ENCODE results near the gene PLXNA1.

PLXNA1 gene

DNA sequence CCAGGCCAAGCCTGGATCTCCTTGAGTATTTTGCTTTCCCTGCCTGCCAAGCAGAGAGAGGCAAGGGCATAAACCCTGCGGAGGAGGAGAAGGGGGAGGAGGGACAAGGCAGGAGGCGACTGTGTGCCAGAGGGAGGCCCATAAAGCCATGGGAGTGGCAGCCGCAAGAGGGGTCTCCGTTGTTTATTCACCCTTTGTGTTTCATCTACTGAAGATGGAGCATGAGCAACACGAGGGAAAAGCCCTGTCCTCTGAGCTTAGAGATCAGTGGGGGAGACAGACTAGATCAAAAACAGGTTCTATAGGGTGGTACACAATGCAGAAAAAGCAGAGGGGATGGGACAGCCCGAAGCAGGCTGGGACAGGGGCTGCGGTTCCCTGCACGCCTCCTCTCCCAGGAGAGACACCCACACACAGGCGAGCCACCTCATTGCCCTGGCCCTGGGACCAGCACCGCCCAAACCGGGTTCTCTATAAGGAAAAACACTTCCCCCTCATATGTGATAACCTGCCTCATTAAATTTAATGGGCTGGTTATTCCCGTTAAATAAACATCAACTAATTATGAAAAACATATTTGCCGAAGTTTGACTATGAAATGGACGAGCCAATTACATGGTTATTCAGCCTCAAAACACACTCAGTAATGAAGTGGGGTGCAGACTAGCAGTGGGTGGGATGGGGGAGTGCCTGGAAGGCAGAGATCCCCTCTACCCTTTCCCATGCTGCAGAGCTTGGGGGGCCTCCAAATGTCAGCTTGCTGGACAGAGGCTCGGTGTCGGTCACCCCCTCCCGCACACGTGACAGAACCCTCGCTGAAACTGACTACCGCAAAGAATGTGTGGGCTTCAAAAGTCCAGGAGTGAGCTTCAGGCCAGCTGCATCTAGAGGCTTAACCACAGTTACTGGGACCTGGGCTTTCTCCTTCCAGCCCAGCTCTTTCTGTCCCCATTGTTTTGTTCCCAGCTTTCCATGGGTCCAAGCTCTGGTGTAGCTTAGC is 14.2 kb upstream of the PLXNA1 start:
- DNase-seq, result peak; percentile 10

DNA sequence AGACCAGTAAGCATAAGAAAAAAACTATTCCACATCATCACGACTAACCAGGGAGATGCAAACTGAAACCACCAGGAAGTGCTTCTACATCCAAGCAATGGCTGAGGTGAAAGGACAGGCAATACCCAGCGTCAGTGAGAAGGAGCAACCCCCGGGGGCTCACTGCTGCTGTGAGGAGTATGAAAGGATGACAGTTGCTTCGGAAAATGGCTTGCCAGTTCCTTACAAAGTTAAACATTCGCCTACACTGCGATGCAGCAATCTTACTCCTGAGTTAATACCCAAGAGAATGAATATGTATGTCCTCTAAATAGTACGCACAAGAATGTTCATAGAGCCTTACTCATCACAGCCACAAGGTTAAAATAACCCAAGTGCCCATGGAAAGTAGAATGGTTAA is 13.3 kb upstream of the PLXNA1 start:
- no peak for DNase-seq

DNA sequence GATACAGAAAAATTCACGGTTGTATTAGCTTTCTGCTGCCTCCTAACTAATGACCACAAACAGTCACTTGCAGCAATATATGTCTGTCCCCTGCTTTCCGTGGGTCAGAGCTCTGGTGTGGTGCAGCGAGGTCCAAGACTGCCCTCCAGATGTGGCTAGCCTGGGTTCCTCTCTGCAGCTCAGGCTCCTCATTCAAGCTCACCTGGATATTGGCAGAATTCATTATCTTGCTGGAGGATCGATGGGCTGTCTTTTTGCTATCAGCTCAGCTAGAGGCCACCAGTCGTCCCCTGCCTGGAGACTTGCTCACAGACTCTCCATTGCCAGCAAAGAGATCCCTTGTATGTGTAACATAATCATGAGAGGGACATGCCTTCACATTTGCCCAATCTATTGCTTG is 12.8 kb upstream of the PLXNA1 start:
- no peak for DNase-seq

DNA sequence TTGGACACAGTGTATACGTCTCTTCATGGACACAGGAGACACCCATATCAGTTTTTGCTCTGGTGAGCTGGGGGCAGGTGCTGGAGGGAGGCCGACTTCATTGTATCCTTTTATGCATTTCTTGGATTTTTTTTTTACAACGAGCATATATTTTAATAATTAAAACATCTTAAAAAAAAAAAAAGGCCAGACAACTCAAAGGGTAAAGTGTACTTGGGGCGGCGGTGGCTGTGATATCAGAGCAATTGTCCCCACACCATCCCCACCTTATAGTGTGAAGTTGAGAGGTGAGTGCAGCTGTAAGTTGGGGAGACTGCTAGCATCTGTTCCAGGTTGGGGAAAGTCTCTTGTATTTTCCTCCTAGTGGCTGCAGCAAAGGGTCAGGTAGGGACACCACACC is 12.0 kb upstream of the PLXNA1 start:
- no peak for DNase-seq

DNA sequence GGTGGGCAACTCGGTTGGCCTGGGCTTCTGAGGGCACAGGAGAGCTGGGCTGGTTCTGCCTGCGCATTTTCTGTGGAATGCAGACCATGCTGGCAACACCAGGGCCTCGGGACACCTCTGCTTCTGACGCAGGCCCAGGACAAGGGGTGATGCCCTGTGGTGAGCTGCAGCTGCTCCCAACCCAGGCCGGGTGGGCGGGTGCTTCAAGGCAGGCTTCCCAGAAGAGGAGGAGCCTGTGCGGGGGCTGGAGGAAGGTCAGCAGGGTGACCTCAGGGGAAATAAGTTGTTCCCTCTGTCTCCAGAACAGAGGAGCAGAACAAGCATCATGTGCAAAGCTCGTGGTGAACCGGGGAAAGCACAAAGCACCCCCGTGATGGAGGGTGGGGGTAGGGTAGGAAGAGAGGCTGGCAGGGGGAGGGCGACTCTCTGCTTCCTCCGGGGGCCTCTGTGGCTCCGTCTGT is 11.0 kb upstream of the PLXNA1 start:
- DNase-seq, result no peak

DNA sequence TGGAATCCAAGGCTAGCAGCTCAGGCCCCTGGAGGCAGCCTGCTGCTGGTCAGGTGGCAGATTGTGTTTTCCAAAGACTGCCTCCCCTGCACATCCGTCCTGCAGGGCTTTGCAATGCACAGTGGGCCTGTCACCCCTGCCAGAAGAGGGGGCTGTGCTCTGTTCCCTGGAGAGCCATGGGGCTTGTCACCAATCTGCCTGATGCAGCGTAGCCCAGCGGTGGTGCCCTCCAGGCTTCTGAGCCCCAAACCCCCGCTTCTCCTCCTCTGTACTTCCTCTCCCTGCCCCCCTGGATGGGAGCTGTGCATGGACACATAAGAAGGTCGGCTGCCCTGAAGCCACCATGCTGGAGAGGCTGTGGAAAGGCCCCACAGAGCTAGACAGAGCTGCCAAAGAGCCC is 10.0 kb upstream of the PLXNA1 start:
- DNase-seq, result no peak

DNA sequence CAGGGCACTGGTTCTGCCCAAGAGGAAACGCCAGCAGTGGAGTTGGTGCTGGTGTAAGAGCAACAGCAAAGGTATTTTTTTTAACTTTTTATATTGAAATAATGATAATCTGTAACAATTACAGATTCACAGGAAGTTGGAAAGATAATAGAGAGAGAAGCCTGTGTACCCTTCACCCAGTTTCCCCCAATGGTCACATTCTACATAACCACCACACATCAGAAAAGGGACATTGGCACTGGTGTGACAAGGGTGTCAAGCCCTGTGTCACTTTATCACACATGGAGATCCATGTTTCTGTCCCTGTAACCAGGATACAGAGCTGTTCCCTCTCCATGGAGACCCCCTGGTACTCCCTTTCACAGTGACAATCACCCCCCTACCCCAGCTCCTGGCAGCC is 9.1 kb upstream of the PLXNA1 start:
- no peak for DNase-seq

DNA sequence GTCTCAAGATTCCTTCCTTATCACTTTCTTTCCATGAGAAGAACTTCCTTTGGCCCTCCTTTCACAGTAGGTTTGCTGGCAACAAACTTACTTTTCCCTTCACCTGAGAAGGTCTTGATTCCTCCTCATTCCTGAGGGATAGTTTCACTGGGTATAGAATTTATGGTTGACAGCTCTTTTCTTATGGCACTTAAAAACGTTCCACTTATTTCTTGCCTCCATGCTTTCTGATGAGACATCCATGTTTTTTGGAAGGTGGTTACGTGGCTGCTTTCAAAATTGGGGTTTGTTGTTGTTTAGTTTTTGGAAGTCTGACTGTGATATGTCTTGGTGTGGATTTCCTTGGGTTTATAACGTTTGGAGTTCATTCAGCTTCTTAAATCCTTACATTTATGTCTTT is 8.2 kb upstream of the PLXNA1 start:
- no peak for DNase-seq

DNA sequence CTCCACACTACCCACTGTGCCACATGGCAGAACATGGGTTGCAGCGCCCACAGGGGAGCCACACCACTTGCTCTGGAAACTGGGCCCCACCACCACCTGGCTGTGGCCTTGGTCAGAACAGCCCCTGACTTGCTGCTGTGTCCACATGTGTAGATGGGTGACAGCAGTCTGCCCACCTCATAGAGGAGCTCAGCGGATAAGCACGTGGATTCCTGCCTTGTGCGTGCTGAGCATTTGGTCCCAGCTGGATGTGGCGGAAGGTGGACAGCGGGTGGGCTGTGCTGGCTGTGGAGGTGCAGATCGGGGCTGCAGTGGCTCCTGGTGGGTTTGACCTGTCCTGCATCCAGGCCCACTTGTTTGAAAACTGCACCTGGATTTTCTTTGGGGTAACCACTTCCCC is 6.0 kb upstream of the PLXNA1 start:
- no peak for DNase-seq

DNA sequence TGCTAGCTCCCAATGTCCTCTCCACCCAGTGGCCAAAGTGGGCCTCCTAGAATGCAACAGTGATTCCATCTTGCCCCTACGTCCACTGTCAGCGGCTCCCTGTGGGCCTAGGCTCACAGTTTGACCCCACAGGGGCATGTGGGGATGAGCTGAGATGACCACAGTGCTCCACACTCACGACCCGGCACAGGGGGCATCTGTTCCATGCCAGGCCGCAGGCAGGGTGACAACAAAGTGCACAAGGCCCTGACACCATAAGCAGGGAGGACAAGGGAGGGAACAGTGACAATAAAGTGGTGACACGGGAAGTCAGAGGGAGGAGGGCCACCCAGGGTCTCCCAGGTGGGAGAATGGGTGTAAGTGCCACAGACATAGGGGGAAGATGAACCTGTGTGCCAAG is 5.1 kb upstream of the PLXNA1 start:
- DNase-seq, result no peak

DNA sequence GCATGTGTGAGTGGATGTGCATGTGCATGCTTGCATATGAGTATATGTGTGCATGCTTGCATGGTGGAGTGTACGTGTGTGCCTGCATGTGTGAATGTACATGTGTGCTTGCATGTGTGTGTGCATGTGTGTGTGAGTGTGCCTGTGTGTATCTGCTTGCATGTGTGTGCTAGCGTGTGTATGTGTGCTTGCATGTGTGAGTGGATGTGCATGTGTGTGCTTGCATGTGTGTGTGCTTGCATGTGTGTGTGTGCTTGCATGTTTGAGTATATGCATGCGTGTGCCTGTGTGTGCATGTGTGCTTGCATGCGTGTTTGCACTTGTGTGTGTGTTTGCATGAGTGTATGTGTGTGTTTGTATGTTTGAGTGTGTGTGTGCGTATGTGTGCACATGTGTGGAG is 4.6 kb upstream of the PLXNA1 start:
- DNase-seq, result no peak

DNA sequence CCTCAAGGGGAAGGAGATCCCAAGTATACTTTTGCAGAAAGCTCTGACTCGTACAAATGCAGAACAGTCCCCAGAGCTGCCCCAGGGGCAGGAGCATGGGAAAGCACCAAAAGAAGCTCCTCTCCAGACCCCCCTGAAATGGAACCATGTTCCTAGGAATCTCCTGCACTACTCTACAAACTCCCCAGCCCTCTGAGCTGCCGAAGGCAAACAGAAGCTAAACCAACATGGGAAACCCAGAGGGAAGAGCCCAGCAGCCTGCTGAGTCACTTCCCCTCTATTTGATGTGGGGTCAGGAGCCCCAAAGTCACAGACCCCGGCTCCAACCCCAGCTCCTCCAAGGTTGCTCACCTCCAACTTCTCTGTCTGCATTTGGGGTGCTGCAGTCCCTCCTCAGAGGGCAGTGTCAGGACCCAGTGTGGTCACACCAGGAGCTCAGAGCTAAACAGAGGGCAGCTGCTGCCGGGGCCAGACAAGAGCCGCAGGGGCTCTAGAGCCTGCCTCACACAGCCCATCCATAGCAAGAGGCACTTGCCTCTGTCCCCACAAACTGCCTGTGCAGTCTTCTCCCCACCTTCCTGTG is 3.8 kb upstream of the PLXNA1 start:
- DNase-seq, result peak; percentile 23

DNA sequence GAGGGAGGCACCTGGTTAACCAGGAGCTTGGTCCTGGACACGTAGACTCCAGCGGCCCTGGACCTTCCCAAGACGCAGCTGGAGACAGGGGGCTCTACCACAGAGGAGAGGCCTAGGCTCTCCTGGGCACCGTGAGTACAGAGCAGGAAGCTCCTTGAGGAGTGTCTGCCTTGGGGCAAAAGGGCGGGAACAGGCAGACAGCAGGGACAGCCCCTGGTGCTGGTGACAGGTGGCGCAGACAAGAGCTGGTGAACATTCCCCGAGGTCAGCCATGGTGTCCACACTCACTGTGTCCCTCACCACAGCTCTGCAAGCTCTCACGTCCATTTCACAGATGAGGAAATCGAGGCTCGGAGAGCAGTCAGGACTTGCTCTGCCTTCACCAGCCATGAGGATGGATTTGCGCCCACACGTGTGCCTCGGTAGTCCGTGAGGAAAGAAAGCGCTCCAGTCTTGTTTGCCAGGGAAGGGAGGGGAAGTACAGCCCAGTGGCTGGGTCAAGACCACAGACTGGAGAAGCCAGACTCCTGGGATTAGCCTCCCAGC is 2.6 kb upstream of the PLXNA1 start:
- no peak for DNase-seq

DNA sequence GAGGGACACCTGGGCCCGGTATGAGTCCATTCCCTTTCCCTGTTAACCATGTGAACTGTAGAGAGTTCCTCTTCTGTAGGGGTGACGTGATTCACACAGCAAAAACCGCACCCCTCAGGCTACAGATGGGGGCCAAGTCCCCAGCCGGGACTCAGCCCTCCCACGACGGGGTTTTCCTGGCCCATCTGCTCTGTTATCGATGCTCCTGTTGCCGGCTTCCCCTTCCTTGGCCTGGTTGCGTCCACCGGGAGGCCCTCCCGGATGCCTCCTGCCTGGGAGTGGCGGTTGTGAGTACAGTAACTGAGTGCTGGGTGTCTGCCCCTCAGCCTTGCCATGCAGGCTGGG is 817 bp upstream of the PLXNA1 start:
- DNase-seq, result peak; percentile 56

DNA sequence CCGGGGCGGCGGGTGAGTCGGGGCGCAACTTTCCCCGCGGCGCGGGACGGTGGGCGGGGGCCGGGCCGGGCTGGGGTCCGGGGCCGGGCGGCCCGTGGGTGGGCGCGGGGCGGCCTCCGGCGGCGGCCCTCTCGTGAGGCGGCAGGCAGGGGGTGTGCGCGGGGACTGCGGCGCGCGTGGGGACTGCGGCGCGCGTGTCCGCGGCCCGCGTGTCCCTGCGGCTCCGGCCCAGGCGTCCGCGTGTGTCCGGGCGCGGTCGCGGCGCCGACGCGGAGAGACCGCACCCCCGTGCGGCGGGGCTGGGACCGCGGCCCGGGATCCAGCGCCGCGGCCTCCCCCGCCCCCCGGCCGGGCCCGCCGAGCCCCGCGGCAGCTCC is 349 bp downstream of the PLXNA1 start:
- DNase-seq, result peak; percentile 13

DNA sequence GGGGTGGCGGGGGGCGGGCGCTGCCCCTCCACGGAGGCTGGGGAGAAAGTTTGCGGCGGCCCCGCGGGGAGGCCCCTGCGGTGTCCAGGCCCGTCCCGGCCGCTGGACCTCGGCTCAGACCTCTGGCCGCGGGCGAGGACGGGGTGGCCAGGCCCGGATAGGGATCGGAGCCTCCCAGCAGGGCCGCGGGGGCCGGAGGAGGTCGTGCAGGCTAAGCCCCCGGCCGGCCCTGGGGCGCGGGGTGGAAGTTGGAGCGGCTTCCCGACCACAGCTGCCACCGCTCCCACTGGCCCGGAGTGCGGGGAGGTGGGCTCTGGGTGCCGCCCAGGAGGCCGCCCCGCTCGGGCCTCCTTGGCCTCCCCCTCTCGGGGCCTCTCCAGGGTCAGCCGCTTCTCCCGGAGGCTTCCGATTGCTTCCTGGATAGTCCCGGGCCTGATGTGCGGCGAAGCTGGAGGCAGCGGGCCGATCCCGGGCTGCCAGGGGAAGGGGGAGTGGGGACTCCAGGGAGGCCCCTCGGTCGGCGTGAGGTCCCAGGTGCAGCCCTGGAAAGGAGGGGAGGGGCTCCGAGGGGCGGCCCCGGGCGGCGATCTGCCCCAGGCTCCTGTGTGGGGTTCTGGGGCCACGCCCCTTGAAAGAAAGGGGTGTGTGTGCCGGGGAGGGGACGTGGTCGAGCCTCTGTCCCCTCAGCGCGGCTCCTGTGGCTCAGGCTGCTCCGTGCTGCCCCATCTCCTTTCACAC is 907 bp downstream of the PLXNA1 start:
- DNase-seq, result peak; percentile 42

DNA sequence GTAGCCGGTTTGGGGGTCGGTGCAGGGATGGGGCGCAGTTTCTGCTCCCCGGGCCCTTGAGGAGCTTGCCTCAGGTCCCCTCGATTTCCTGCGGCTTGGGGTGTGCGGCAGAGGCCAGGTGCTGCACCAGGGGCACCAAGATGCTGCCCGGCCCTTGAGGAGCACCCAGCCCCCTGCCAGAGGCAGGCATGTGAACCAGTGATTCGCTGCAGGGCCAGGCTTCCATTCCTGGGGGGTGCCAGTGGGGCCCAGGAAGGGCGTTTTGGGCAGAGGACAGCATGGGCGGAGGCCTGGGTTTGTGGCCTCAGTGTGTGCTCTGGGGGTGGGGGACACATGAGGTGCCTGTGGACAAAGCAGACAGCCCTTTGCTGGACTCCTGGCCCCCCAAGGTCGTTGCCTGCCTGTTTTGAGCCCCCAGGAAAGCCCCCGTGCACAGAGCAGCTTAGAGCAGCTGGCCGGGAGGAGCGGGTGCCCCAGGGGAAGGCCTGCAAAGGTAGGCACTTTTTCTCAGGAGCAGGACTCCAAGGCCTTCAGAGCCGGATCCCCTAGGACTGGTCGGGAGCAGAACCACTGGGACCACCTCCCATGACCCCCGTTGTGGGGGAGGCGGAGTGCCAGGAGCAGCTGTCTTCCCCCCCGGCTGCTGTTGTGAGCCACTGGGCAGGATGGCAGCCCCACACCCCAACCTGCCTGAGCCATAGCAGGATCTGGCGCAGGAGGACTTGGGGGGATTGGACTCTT is 1.6 kb downstream of the PLXNA1 start:
- DNase-seq, result peak; percentile 7

DNA sequence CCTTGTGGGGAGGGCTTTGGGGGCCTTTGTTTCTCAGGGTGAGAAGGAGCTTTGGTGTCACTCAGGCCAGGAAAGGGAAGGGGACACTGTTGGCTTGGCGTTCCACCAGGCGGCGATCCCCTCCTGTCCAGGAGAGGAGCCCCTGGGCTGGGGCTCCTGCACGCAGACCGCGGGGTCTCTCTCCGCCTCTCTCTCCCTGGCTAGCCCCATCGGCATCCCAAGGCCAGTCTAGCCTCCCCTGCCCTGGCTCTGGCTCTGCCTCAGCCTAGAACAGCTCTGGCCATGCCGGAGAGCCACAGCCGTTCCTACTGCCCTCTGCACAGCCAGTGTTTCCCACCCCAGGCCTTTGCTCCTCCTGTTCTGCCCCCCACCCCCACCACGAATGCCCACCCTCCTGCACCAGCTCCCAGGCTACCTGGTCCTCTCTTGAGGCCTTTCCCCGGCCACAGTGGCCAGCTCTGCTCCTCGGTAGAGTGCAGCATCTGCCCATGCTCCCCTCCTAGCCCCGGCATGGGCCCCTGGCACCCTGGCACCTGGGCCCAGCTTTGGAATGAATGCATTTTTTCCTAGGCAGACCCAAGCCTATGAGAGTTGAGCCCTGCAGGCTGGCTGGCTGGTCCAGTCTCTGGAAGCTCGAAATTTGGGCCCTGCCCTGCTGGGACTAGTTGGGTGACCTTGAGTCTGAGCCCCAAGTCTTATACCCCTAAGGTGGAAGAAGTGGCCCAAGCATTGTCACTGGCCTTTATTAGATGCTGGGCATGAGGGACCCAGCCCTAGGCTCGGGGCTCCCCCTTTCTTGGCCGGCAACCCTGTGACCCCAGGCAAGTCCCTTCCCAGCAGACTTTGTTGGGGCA is 2.4 kb downstream of the PLXNA1 start:
- DNase-seq, result peak; percentile 34

DNA sequence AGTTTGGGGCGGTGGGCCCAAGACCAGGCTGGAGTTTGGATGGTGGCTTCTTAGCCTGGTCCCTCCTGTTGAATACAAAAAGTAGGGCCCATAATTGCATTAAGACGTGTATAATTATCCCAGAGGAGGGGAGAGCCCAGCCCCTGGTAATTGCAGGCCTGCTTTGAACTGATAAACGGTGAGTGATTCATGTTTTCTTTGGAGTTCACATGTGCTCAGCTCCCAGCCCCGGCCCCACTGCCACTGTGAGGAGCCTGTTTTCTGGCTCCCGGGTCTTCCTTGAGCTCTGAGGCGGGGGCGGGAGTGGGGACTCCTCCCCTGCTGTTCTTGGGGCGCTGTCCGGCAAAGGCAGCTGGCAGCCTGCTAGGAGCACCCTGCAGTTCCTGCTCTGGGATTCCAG is 3.1 kb downstream of the PLXNA1 start:
- DNase-seq, result peak; percentile 90

DNA sequence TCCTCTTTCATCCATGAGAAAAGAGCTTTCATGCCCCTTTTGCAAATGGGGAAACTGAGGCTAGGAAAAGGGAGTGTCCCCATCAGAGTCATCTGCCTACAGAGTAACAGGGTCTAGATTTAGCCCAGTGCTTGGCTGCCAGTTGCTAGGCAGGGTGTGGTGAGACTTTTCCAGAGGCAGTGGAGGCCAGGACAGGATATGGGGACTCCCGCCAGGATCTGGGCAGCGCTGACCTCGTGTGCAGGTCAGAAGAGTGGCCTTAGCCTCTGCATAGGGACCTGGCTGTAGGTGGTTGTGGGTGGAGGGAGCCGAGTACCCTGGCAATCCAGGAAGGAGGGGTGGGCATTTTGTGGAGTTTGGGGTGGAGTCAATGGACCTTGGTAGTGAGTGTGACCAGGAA is 4.2 kb downstream of the PLXNA1 start:
- DNase-seq, result no peak

DNA sequence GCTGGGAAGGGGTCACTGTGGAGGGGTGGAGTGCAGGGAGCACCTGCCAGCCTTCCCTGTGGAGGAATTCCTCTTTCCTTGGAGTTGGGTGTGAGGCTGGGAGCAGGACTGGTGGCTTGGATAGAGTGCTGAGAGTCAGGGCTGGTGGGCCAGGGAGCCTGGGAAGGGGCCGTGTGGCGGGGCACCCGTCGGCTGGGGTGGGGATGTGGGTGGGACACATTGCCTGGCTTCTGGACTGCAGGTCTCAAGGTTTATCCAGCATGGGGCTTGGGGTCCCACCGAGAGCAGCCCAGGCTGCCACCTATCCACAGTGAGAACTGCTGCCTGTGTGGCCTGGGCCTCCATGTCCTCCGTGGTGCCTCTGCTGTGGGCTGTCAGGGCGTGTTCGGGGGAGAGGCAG is 4.7 kb downstream of the PLXNA1 start:
- DNase-seq, result no peak

Data from NCI-H69 (cell line).